A673 (cell line): Measurements from ENCODE around the gene GABRR1. TPM values are rescaled to one million over a fixed set of nuclear protein-coding genes. Genes with fewer than 3 reads are reported as not detected.

Experiments
- BruUV-seq: library from RNA; stranded (reverse); fragments of 400-500 nt; replicated peaks from 2 replicates; lab custom pipeline; 2021; lab: Mats Ljungman, UMichigan
- CTCF ChIA-PET: fragments of 300-600 bp; sonication (Branson Sonifier 250); formaldehyde crosslinking; loops from one replicate; lab custom pipeline; 2022; ENCODE audit warnings: antibody characterized with exemption; lab: Charles Lee
- POLR2A ChIA-PET: fragments of 300-600 bp; sonication (Branson Sonifier 250); formaldehyde crosslinking; loops from one replicate; lab custom pipeline; 2022; ENCODE audit warnings: antibody characterized with exemption; ENCODE audit not compliant: low non-redundant PET; lab: Charles Lee
- DNase-seq: peaks from one replicate; pipeline ENCODE4 v3.0.0-alpha.2; 2015; ENCODE audit warnings: low spot score
- H3K27ac ChIP-seq: fragments of 200-600 bp; sonication (generic); 2 replicates; pipeline ENCODE4 v1.5.1; 2016; ENCODE audit warnings: mixed run types, low read depth, mild to moderate bottlenecking, mixed read lengths, antibody characterized with exemption, low read length; ENCODE audit not compliant: poor library complexity, severe bottlenecking
- H3K27me3 ChIP-seq: fragments of 200-600 bp; sonication (generic); replicated peaks from 2 replicates; pipeline ENCODE4 v1.6.1; 2017; ENCODE audit warnings: mixed run types, low read depth, mild to moderate bottlenecking, mixed read lengths, antibody characterized with exemption, low read length; ENCODE audit not compliant: insufficient read depth, poor library complexity
- H3K36me3 ChIP-seq: fragments of 200-600 bp; sonication (generic); 2 replicates; pipeline ENCODE4 v1.6.1; 2016; ENCODE audit warnings: mixed run types, mild to moderate bottlenecking, mixed read lengths, antibody characterized with exemption, low read length; ENCODE audit not compliant: insufficient read depth, poor library complexity, severe bottlenecking
- H3K4me1 ChIP-seq: fragments of 200-600 bp; sonication (generic); 2 replicates; pipeline ENCODE4 v1.6.1; 2017; ENCODE audit warnings: mixed run types, mild to moderate bottlenecking, mixed read lengths, antibody characterized with exemption, low read length; ENCODE audit not compliant: insufficient read depth, poor library complexity, severe bottlenecking
- H3K4me3 ChIP-seq: fragments of 200-600 bp; sonication (generic); 2 replicates; pipeline ENCODE4 v1.5.1; 2016; ENCODE audit warnings: low read depth, mixed run types, mild to moderate bottlenecking, mixed read lengths, low read length; ENCODE audit not compliant: poor library complexity, severe bottlenecking
- H3K9me3 ChIP-seq: fragments of 200-600 bp; sonication (generic); 2 replicates; pipeline ENCODE4 v1.6.1; 2016; ENCODE audit warnings: mixed run types, low read depth, mild to moderate bottlenecking, mixed read lengths, antibody characterized with exemption, low read length; ENCODE audit not compliant: poor library complexity, severe bottlenecking
- CTCF ChIP-seq: fragments of 300-800, 200-600 bp; sonication (generic); conservative IDR thresholded peaks from 2 replicates; pipeline ENCODE4 v1.5.1; 2017; ENCODE audit warnings: low read depth, mild to moderate bottlenecking, antibody characterized with exemption, low read length, moderate library complexity, mixed read lengths
- EZH2 ChIP-seq: fragments of 200-600 bp; sonication (generic); IDR thresholded peaks from 2 replicates; pipeline ENCODE4 v1.6.1; 2017; ENCODE audit warnings: borderline replicate concordance, low read depth, mild to moderate bottlenecking, mixed read lengths, antibody characterized with exemption, low read length; ENCODE audit not compliant: poor library complexity, severe bottlenecking
- intact Hi-C: fragments of 100-400 bp; cut with micrococcal nuclease; formaldehyde crosslinking; loops from one replicate; pipeline ENCODE4 v1.10.0; 2022; ENCODE audit not compliant: unreplicated experiment
- total RNA-seq: library from RNA; stranded (reverse); gene quantifications from 2 replicates; pipeline ENCODE4 v1.2.3, GENCODE V29; 2021

Gene GABRR1
- total RNA-seq, 1 experiment from 2014 or later, result 0.67 TPM

GRCh38 chr6:89145956-89146717 lies 71.0 kb downstream of the GABRR1 start, which contains the start of gene PM20D2:
Gene PM20D2, plus strand, starts transcription at chr6:89146055. Its CDS starts 90 bp downstream, at chr6:89146145.
- CTCF ChIA-PET, result interaction anchor here (1.0 kb wide), 1 partner anchor 164 kb away, joined by 3 read pairs; no protein-coding TSS in a partner anchor
- Histone ChIP-seq H3K27ac (peak within 1 kb of the TSS; percentile 85), H3K36me3 (peaks cover 7% of the 10 kb centered on the region), H3K9me3 (no peaks in the 10 kb centered on the region), H3K4me1 (peaks cover 17% of the 10 kb centered on the region), H3K27me3 (no peaks in the 10 kb centered on the region), H3K4me3 (peak within 1 kb of the TSS; percentile 69)
- no peak for TF ChIP-seq EZH2
- no peak for TF ChIP-seq CTCF
- POLR2A ChIA-PET, result interaction anchor here (0.6 to 0.7 kb wide), 2 partner anchors 35 to 166 kb away, joined by 3 to 4 read pairs; no protein-coding TSS in a partner anchor
- intact Hi-C loops, result loop anchor here (5.0 kb wide), 1 partner anchor 96 kb away; no protein-coding TSS in a partner anchor
- BruUV-seq, result no TSS peak
- peak; percentile 73 for DNase-seq

GRCh38 chr6:89145091-89145955 lies 71.8 kb downstream of the GABRR1 start:
- ChIA-PET POLR2A (interaction anchor here (0.6 to 0.7 kb wide), 2 partner anchors 35 to 167 kb away, joined by 3 to 4 read pairs; no protein-coding TSS in a partner anchor), CTCF (interaction anchor here (0.6 to 1.0 kb wide), 2 partner anchors 163 to 318 kb away, joined by 3 read pairs; no protein-coding TSS in a partner anchor)
- TF ChIP-seq EZH2 (no peak), CTCF (no peak)
- H3K9me3 ChIP-seq, result no peaks in the 10 kb centered on the region
- peaks cover 17% of the 10 kb centered on the region for H3K4me1 ChIP-seq
- H3K36me3 ChIP-seq, result peaks cover 7% of the 10 kb centered on the region
- intact Hi-C loops, result loop anchor here (5.0 kb wide), 1 partner anchor 97 kb away; no protein-coding TSS in a partner anchor
- H3K27ac ChIP-seq, result peak overlapping the region; percentile 85
- peak; percentile 60 for DNase-seq
- BruUV-seq, result TSS peak; percentile 66
- peak overlapping the region; percentile 69 for H3K4me3 ChIP-seq
- H3K27me3 ChIP-seq, result no peaks in the 10 kb centered on the region

GRCh38 chr6:89144354-89144906 lies 72.7 kb downstream of the GABRR1 start:
- ChIA-PET POLR2A (no interaction called here), CTCF (no interaction called here)
- Histone ChIP-seq H3K27me3 (no peaks in the 10 kb centered on the region), H3K36me3 (no peaks in the 10 kb centered on the region), H3K27ac (peak overlapping the region; percentile 33), H3K9me3 (no peaks in the 10 kb centered on the region), H3K4me1 (peaks cover 17% of the 10 kb centered on the region), H3K4me3 (peak overlapping the region; percentile 69)
- TF ChIP-seq CTCF (no peak), EZH2 (no peak)
- intact Hi-C loops, result no loop called here
- DNase-seq, result no peak
- no TSS peak for BruUV-seq
